ENCODE results near the gene PGLYRP3. TPM values are rescaled to one million over a fixed set of nuclear protein-coding genes. Genes with fewer than 3 reads are reported as not detected.

The PGLYRP3 gene
- total RNA-seq, 2 donors from 2014 or later = not detected

- TF ChIP-seq, protein P1, sequence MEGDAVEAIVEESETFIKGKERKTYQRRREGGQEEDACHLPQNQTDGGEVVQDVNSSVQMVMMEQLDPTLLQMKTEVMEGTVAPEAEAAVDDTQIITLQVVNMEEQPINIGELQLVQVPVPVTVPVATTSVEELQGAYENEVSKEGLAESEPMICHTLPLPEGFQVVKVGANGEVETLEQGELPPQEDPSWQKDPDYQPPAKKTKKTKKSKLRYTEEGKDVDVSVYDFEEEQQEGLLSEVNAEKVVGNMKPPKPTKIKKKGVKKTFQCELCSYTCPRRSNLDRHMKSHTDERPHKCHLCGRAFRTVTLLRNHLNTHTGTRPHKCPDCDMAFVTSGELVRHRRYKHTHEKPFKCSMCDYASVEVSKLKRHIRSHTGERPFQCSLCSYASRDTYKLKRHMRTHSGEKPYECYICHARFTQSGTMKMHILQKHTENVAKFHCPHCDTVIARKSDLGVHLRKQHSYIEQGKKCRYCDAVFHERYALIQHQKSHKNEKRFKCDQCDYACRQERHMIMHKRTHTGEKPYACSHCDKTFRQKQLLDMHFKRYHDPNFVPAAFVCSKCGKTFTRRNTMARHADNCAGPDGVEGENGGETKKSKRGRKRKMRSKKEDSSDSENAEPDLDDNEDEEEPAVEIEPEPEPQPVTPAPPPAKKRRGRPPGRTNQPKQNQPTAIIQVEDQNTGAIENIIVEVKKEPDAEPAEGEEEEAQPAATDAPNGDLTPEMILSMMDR (IDR thresholded peaks at IDR 0.05) = no peak
- Histone ChIP-seq H3K4me3 (no peak overlapping the region), H3K4me1 (no peaks in the 10 kb centered on the region), H3K36me3 (no peaks in the 10 kb centered on the region), H3K9me3 (no peaks in the 10 kb centered on the region), H3K27ac (no peak overlapping the region), H3K27me3 (no peaks in the 10 kb centered on the region)
- DNase-seq (ENCODE audit: low spot score) = no peak
Measured at GRCh38 chr1:153253693-153254092, 59.1 kb downstream of the PGLYRP3 start.

DNA sequence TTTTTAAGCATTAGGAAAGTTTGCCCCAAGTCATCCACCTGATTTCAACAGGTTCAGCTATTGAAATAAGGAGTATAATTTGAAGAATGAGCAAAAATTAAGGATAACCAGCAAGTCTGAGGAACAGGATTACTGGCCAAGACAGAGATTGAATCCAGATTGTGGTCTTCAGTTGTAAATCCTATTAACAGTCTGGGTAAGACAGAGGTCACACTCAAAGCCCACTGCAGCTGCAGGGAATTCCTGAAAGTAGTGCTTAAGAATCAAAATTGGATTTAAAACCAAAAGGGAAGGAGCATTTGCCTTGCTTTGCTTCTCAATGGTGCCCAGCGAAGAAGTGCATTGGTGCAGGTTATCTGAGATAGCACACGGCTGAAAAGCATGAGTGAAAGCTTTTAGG lies 59.7 kb downstream of the PGLYRP3 start:
- TF ChIP-seq, protein P1 (IDR thresholded peaks at IDR 0.05) = no peak
- no peak for DNase-seq (ENCODE audit: low spot score)

DNA sequence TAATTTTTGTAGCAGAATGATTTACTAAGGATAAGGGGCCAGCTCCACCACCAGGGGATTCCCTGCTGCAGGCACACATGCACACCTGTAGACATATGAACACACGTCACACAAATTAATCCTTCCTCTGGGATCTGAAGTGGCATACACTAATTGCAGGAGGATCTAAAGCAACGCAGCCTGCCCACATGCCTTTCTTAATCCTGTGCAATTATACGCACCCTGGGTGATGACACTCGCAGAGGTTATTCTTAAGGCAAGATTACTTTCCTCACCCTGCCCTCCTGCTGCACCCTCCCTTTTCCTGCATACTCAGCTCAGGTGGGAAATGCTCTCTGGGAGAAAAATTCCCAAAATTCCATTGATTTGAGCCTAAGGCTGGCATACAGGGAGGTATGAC lies 60.8 kb downstream of the PGLYRP3 start:
- Histone ChIP-seq H3K9me3 (no peaks in the 10 kb centered on the region), H3K36me3 (no peaks in the 10 kb centered on the region), H3K27me3 (no peaks in the 10 kb centered on the region), H3K4me1 (no peaks in the 10 kb centered on the region), H3K27ac (no peak overlapping the region), H3K4me3 (no peak overlapping the region)
- DNase-seq (ENCODE audit: low spot score) = no peak
- TF ChIP-seq, protein P1 (IDR thresholded peaks at IDR 0.05) = no peak

More for the DNA sequence above, 59.7 kb downstream of the PGLYRP3 start:
- H3K4me3 ChIP-seq = no peak overlapping the region
- H3K27me3 ChIP-seq = no peaks in the 10 kb centered on the region
- no peaks in the 10 kb centered on the region for H3K36me3 ChIP-seq
- H3K9me3 ChIP-seq = no peaks in the 10 kb centered on the region
- H3K27ac ChIP-seq = no peak overlapping the region
- no peaks in the 10 kb centered on the region for H3K4me1 ChIP-seq

GRCh38 chr1:153251562-153251961 lies 61.2 kb downstream of the PGLYRP3 start:
- H3K27me3 ChIP-seq = no peaks in the 10 kb centered on the region
- no peak overlapping the region for H3K27ac ChIP-seq
- H3K9me3 ChIP-seq = no peaks in the 10 kb centered on the region
- H3K36me3 ChIP-seq = no peaks in the 10 kb centered on the region
- H3K4me3 ChIP-seq = no peak overlapping the region
- no peaks in the 10 kb centered on the region for H3K4me1 ChIP-seq
- TF ChIP-seq, protein P1 (IDR thresholded peaks at IDR 0.05) = no peak
- DNase-seq (ENCODE audit: low spot score) = no peak

DNA sequence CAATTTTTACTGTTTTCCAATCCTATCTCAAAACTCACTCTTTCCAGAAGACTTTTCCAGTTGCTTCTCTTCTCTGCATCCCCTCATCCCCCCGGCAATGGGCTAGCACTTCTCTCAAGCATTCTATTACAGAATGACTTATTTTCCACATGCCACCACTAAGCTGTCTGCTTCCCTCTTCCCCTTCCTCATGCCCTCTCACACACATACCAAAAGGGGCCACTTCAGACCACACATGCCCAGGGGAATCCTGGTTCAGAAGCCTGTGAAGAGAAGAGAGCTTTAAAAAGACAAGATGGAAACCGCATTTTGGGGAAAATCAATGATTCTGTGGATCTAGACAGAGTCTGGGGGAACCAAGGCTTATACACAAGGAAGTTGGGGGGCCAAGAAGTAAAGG lies 61.7 kb downstream of the PGLYRP3 start:
- no peaks in the 10 kb centered on the region for H3K9me3 ChIP-seq
- no peak for DNase-seq (ENCODE audit: low spot score)
- no peak overlapping the region for H3K27ac ChIP-seq
- no peaks in the 10 kb centered on the region for H3K27me3 ChIP-seq
- H3K4me3 ChIP-seq = no peak overlapping the region
- no peaks in the 10 kb centered on the region for H3K4me1 ChIP-seq
- TF ChIP-seq, protein P1 (IDR thresholded peaks at IDR 0.05) = no peak
- H3K36me3 ChIP-seq = no peaks in the 10 kb centered on the region

DNA sequence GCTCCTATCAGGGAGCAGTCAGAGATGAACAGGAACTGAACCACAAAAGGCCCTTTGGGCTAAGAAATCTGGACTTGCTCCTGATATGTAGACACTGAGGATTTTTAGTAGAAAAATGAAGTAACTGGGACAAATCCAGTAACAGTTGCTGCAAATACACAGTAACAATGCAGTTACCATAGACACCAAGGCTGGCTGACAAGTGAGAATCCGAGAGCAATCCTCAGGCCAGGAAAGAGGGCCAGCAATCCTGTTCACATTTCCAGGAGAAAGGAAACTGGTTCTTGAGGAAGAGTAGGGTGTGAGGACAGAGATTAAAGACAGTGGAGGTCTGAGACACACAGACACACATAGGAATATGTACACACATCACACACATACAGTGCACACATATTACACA lies 62.6 kb downstream of the PGLYRP3 start:
- Histone ChIP-seq H3K27ac (no peak overlapping the region), H3K36me3 (no peaks in the 10 kb centered on the region), H3K4me1 (no peaks in the 10 kb centered on the region), H3K4me3 (no peak overlapping the region), H3K27me3 (no peaks in the 10 kb centered on the region), H3K9me3 (no peaks in the 10 kb centered on the region)
- TF ChIP-seq, protein P1 (IDR thresholded peaks at IDR 0.05) = no peak
- no peak for DNase-seq (ENCODE audit: low spot score)

Data from right atrium auricular region (tissue), 2 donors.